ENCODE results near the gene DNM1. TPM values are rescaled to one million over a fixed set of nuclear protein-coding genes. Genes with fewer than 3 reads are reported as not detected.

The DNM1 gene
- total and polyA plus RNA-seq, 10 of the 15 experiments (the other 5 are each of a cell fraction or from before 2014, with no cell fraction given) = 0.06 to 0.67 (median 0.19) TPM; not detected in 3

DNA sequence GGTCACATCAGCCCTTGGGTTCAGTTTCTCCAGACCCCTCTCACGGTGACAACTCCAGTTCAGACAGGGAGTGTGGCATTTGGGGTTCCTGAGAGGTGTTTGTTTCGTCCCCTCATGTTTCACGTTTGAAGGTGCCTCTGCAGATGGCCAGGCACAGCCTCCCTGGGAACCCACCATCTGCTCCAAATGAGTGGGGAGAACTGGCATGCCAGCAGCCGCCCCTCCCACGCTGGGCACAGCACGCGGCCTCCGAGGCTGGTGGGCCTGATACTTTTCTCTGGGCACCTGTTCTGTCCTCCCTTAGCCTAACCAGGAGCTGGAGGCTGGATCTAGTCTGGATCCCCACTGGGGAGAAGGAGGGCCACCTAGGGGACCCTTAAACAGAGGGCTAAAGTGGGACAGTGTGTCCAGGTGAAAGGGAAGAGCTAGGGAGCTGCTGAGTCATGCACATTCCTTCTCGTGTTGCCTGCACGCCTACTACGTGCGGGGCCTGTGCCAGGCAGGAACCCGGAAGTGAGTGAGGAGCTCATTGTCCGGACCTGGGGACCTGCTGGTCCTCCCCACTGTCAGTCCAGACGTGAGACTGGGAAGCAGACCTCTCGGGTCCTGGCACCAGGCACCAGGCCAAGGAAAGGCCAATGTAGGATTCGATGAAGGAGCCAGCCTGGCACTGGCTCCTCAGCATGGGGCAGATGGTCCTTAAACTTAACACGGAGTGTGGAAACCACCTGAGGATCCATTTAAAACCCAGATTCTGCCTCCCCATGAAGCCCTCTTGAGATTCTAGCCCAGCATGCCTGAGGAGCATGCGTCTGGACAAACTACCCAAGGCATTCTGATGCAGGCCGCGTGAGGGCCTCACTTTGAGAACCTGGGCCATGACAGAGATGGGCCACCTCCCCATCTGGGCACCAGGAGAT lies 11.7 kb downstream of the DNM1 start:
- ATAC-seq = no peak
- in situ Hi-C loops (cut with MboI) = no loop called here
- H4K20me1 ChIP-seq (ENCODE audit: control insufficient read depth, insufficient read depth) = no peaks in the 10 kb centered on the region
- CTCF ChIA-PET = interaction anchor here (0.6 to 2.0 kb wide), 2 partner anchors 24 to 1672 kb away, joined by 4 to 6 read pairs; no protein-coding TSS in a partner anchor
- no TSS peak for BruUV-seq (replicated peaks)
- WGBS (ENCODE audit: insufficient coverage, insufficient replicate concordance, low lambda C conversion rate, missing lambda C conversion rate) = 66% methylated on average over 18 of the region's 21 CpGs
- no peaks in the 10 kb centered on the region for H3K9me3 ChIP-seq (replicated peaks; ENCODE audit: control insufficient read depth, insufficient read depth, low read length)
- no peaks in the 10 kb centered on the region for H3K36me3 ChIP-seq (ENCODE audit: control insufficient read depth in 2 of 2, insufficient read depth in 2 of 2, low read length in 1 of 2)
- no peak overlapping the region for H3K4me3 ChIP-seq
- POLR2A ChIA-PET = interaction anchor here (1.4 kb wide), 1 partner anchor 61 kb away, joined by 3 read pairs; the partner anchor contains the start of genes GOLGA2 and SWI5
- SMC1A ChIA-PET (ENCODE audit: uncharacterized antibody, unreplicated experiment) = interaction anchor here (0.6 kb wide), 1 partner anchor 137 kb away, joined by 3 read pairs; no protein-coding TSS in a partner anchor
- H2AFZ ChIP-seq (ENCODE audit: control insufficient read depth, low read depth, low read length) = no peak overlapping the region
- no peak overlapping the region for H3K27ac ChIP-seq (ENCODE audit: control insufficient read depth, insufficient read depth)
- no peaks in the 10 kb centered on the region for H3K79me2 ChIP-seq (ENCODE audit: control insufficient read depth, insufficient read depth, low read length)
- DNase-seq (ENCODE audit: low read depth, low spot score) = no peak
- RAD21 ChIA-PET (ENCODE audit: unreplicated experiment) = interaction anchor here (0.6 to 1.4 kb wide), 2 partner anchors 77 to 126 kb away, joined by 4 read pairs; no protein-coding TSS in a partner anchor
- H3K9ac ChIP-seq (ENCODE audit: control insufficient read depth, insufficient read depth, low read length) = no peak overlapping the region
- H3K4me1 ChIP-seq (ENCODE audit: control insufficient read depth, insufficient read depth, low read length) = peaks cover 5% of the 10 kb centered on the region; the same call in 1 of the 2 replicates
- intact Hi-C loops (cut with micrococcal nuclease; ENCODE audit: unreplicated experiment) = no loop called here
- H3K4me2 ChIP-seq (ENCODE audit: control insufficient read depth, insufficient read depth) = no peak overlapping the region
- no peak for FAIRE-seq
- peaks cover 0 to 2% of the 10 kb centered on the region in 2 experiments; a peak in 2 of 4 replicates for H3K27me3 ChIP-seq (replicated peaks in 1 of 2; ENCODE audit: control insufficient read depth in 2 of 2, insufficient read depth in 2 of 2, low read length in 1 of 2)
- no peak for TF ChIP-seq SIX5 (IDR thresholded peaks at IDR 0.05; ENCODE audit: low read depth, low read length, severe bottlenecking)
- TF ChIP-seq, protein P1, sequence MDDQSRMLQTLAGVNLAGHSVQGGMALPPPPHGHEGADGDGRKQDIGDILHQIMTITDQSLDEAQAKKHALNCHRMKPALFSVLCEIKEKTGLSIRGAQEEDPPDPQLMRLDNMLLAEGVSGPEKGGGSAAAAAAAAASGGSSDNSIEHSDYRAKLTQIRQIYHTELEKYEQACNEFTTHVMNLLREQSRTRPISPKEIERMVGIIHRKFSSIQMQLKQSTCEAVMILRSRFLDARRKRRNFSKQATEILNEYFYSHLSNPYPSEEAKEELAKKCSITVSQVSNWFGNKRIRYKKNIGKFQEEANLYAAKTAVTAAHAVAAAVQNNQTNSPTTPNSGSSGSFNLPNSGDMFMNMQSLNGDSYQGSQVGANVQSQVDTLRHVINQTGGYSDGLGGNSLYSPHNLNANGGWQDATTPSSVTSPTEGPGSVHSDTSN (IDR thresholded peaks at IDR 0.05; ENCODE audit: insufficient replicate concordance, low read depth, low read length) = no peak
- TF ChIP-seq, protein P2, sequence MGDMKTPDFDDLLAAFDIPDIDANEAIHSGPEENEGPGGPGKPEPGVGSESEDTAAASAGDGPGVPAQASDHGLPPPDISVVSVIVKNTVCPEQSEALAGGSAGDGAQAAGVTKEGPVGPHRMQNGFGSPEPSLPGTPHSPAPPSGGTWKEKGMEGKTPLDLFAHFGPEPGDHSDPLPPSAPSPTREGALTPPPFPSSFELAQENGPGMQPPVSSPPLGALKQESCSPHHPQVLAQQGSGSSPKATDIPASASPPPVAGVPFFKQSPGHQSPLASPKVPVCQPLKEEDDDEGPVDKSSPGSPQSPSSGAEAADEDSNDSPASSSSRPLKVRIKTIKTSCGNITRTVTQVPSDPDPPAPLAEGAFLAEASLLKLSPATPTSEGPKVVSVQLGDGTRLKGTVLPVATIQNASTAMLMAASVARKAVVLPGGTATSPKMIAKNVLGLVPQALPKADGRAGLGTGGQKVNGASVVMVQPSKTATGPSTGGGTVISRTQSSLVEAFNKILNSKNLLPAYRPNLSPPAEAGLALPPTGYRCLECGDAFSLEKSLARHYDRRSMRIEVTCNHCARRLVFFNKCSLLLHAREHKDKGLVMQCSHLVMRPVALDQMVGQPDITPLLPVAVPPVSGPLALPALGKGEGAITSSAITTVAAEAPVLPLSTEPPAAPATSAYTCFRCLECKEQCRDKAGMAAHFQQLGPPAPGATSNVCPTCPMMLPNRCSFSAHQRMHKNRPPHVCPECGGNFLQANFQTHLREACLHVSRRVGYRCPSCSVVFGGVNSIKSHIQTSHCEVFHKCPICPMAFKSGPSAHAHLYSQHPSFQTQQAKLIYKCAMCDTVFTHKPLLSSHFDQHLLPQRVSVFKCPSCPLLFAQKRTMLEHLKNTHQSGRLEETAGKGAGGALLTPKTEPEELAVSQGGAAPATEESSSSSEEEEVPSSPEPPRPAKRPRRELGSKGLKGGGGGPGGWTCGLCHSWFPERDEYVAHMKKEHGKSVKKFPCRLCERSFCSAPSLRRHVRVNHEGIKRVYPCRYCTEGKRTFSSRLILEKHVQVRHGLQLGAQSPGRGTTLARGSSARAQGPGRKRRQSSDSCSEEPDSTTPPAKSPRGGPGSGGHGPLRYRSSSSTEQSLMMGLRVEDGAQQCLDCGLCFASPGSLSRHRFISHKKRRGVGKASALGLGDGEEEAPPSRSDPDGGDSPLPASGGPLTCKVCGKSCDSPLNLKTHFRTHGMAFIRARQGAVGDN (IDR thresholded peaks at IDR 0.05) = no peak
- no peak for TF ChIP-seq CHD4 (IDR thresholded peaks at IDR 0.05)
- no peak for TF ChIP-seq KAT2A (conservative IDR thresholded peaks at IDR 0.05; ENCODE audit: control insufficient read depth, low read depth, low read length)
- no peak for TF ChIP-seq MEF2A (IDR thresholded peaks at IDR 0.05; ENCODE audit: insufficient read depth, low read depth, low read length)
- TF ChIP-seq TBL1XR1 (IDR thresholded peaks at IDR 0.05; ENCODE audit: low read depth, low read length) = no peak
- TF ChIP-seq RELA (IDR thresholded peaks at IDR 0.05; ENCODE audit: borderline replicate concordance, partially characterized antibody) = no peak
- no peak for TF ChIP-seq POLR2AphosphoS5 (IDR thresholded peaks at IDR 0.05; ENCODE audit: low read length)
- TF ChIP-seq, protein P3, sequence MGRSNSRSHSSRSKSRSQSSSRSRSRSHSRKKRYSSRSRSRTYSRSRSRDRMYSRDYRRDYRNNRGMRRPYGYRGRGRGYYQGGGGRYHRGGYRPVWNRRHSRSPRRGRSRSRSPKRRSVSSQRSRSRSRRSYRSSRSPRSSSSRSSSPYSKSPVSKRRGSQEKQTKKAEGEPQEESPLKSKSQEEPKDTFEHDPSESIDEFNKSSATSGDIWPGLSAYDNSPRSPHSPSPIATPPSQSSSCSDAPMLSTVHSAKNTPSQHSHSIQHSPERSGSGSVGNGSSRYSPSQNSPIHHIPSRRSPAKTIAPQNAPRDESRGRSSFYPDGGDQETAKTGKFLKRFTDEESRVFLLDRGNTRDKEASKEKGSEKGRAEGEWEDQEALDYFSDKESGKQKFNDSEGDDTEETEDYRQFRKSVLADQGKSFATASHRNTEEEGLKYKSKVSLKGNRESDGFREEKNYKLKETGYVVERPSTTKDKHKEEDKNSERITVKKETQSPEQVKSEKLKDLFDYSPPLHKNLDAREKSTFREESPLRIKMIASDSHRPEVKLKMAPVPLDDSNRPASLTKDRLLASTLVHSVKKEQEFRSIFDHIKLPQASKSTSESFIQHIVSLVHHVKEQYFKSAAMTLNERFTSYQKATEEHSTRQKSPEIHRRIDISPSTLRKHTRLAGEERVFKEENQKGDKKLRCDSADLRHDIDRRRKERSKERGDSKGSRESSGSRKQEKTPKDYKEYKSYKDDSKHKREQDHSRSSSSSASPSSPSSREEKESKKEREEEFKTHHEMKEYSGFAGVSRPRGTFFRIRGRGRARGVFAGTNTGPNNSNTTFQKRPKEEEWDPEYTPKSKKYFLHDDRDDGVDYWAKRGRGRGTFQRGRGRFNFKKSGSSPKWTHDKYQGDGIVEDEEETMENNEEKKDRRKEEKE (IDR thresholded peaks at IDR 0.05) = no peak
- no peak for TF ChIP-seq CBX3 (IDR thresholded peaks at IDR 0.05; ENCODE audit: borderline replicate concordance, low read depth)
- no peak for TF ChIP-seq MTA2 (IDR thresholded peaks at IDR 0.05; ENCODE audit: low read depth)
